SK-N-MC (cell line): Measurements from ENCODE around the gene AHI1.

Experiments used
- EZH2 ChIP-seq: fragments of 200-600 bp; sonication (generic); IDR thresholded peaks from one replicate; pipeline ENCODE4 v1.6.1; 2017; ENCODE audit warnings: antibody characterized with exemption
- POLR2AphosphoS5 ChIP-seq: IDR thresholded peaks from 2 replicates; pipeline ENCODE4 v1.6.1; 2012; ENCODE audit warnings: mild to moderate bottlenecking, low read depth, low read length, borderline replicate concordance

DNA sequence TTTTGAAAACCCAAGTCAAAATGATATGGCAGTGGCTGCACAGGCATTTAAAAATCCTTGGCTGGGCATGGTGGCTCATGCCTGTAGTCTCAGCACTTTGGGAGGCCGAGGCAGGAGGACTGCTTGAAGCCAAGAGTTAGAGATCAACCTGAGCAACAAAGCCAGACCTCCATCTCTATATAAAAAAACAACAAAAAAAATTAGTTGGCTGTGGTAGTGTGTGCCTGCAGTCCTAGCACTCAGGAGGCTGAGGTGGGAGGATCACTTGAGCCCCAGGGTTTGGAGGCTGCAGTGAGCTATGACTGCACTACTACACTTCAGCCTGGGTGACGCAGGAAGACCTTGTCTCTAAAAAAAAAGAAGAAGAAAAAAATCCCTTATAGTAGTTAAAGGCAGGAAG lies 173.6 kb downstream of the AHI1 start:
- TF ChIP-seq EZH2 (no peak), POLR2AphosphoS5 (no peak)
